ENCODE measurements around the gene ZNF416.

Gene ZNF416

DNA sequence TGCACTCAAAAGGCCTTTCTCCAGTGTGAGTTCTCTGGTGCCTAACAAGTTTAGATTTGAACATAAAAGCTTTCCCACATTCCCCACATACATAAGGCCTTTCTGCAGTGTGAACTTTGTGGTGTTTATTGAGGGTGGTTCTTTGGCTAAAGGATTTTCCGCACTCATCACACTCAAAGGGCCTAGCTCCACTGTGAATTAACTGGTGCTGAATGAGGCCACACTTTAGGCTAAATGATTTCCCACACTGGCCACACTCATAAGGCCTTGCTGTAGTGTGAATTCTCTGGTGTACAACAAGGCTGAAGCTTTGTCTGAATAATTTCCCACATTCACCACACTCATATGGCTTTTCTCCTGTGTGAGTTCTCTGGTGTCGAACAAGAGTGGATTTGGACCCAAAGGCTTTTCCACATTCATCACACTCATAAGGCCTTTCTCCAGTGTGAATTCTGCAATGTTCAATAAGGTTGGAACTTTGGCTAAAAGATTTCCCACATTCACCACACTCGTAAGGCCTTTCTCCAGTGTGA is 6.2 kb downstream of the ZNF416 start:
- peaks cover 7% of the 10 kb centered on the region for H3K4me1 Mint-ChIP-seq (ENCODE audit: low read depth)
- no peak overlapping the region for H3K4me3 Mint-ChIP-seq
- H3K27ac Mint-ChIP-seq, result no peak overlapping the region
- peaks cover 60% of the 10 kb centered on the region for H3K9me3 Mint-ChIP-seq
- H3K36me3 Mint-ChIP-seq (ENCODE audit: low read depth), result peaks cover 68% of the 10 kb centered on the region
- H3K27me3 Mint-ChIP-seq, result no peaks in the 10 kb centered on the region

DNA sequence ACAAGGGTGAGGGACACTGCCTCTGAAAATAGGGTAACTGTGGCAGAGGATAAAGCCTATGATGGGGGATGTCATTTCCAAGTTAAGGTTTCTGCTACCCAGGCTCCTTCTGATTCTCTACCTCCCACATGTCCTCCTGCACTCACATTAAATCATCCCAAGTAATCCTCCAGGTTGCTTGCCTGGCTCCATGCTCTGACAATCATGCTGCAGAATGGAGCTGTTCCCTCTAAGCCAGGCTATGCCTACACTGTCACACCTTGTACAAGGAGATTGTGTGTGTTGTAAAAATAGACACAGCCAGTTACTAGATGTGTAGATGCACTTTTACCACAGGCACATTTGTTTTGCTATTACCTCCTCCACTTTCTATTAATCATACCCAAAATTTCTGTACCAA is 8.0 kb downstream of the ZNF416 start:
- Mint-ChIP-seq H3K27me3 (no peaks in the 10 kb centered on the region), H3K9me3 (peaks cover 56% of the 10 kb centered on the region), H3K4me1 (ENCODE audit: low read depth) (no peaks in the 10 kb centered on the region), H3K4me3 (no peak overlapping the region), H3K27ac (no peak overlapping the region), H3K36me3 (ENCODE audit: low read depth) (peaks cover 64% of the 10 kb centered on the region)

DNA sequence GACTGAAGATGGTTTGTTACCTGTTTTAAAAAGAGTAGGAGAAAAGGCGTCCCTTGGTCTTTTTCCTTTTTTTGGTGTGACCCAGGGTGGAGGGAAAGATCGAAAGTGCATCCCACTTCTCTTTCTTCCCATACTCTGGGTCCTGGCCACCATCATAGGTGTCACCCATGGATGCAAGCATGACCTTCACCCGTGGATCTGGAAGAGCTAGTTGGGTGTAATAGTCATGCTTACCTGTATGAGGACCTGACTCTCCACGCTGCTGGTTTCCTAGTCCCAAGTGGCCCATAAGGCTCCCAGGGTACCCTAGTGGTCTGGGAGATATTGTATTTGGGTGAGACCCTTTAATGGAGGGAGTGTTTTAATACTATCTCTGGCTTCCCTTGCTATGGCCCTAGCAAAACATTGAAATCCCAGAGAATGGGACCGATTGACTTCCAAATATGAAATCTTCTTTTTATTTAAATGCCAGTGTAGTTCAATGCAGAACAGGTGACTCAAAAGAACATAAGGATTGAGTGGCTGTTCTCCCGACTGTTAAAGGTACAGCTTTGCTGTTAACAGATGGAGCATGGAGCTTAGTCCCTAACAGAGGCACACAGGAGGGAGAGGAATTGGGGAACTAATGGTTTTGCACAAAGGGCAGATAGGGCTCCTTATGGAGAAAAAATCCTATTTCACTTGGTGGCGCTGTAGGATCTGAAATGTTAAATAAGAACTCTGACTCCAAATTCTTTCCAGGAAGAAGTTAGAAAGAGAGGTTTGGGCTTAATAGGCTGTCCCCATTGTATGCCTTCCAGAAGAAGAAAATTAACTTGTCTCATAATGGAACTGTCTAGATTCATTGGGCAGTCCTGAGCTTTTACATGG is 12.1 kb downstream of the ZNF416 start:
- H3K4me3 Mint-ChIP-seq, result no peak overlapping the region
- H3K36me3 Mint-ChIP-seq (ENCODE audit: low read depth), result peaks cover 36% of the 10 kb centered on the region
- H3K27me3 Mint-ChIP-seq, result peaks cover 1% of the 10 kb centered on the region
- H3K9me3 Mint-ChIP-seq, result peaks cover 45% of the 10 kb centered on the region
- H3K4me1 Mint-ChIP-seq (ENCODE audit: low read depth), result no peaks in the 10 kb centered on the region
- no peak overlapping the region for H3K27ac Mint-ChIP-seq

DNA sequence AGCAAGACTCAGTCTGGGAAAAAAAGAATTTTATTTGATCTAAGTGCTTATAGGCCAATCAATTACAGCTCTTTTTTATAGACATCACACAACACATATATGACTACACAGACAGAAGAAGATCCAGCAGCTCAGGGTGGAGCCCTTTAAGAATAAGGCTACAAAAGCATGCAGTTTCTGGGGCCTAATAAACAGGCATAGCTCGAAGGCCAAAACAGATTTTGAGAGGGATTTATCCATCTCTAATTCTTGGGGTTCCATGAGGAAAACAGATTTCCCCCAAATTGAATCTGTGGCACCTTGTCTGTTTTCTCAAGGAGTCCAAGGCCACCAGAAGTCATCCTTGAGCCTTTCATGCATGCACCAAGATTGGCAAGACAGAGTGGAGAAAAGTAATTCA is 15.2 kb downstream of the ZNF416 start:
- Mint-ChIP-seq H3K9me3 (peaks cover 45% of the 10 kb centered on the region), H3K27me3 (peaks cover 8% of the 10 kb centered on the region), H3K4me1 (ENCODE audit: low read depth) (peaks cover 22% of the 10 kb centered on the region), H3K27ac (no peak overlapping the region), H3K36me3 (ENCODE audit: low read depth) (peaks cover 46% of the 10 kb centered on the region), H3K4me3 (no peak overlapping the region)

DNA sequence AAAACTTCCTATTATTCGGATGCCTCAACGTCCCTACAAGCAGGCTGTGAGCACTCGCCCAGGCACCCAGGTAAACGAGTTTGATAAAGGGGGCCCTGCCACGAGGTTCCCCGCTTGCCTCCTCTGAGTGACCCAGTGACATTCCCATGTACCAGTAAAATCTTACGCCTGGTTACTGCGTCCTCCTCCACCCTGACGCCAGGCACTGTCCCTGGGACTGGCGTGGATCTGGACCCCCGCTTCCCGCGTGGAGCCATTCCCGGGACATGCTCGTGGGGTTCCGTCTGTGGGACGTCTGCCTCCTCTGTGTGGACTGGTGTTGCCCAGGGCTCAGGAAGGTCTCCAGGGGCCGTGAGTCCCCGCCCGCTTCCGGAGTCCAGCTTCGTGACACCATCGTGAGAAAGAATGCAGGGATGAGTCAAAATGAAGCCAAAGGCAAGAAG is 18.6 kb downstream of the ZNF416 start:
- H3K27ac Mint-ChIP-seq, result peak overlapping the region; percentile 95
- H3K27me3 Mint-ChIP-seq, result peaks cover 8% of the 10 kb centered on the region
- peaks cover 20% of the 10 kb centered on the region for H3K9me3 Mint-ChIP-seq
- peaks cover 55% of the 10 kb centered on the region for H3K36me3 Mint-ChIP-seq (ENCODE audit: low read depth)
- H3K4me3 Mint-ChIP-seq, result peak overlapping the region; percentile 99
- peaks cover 37% of the 10 kb centered on the region for H3K4me1 Mint-ChIP-seq (ENCODE audit: low read depth)

DNA sequence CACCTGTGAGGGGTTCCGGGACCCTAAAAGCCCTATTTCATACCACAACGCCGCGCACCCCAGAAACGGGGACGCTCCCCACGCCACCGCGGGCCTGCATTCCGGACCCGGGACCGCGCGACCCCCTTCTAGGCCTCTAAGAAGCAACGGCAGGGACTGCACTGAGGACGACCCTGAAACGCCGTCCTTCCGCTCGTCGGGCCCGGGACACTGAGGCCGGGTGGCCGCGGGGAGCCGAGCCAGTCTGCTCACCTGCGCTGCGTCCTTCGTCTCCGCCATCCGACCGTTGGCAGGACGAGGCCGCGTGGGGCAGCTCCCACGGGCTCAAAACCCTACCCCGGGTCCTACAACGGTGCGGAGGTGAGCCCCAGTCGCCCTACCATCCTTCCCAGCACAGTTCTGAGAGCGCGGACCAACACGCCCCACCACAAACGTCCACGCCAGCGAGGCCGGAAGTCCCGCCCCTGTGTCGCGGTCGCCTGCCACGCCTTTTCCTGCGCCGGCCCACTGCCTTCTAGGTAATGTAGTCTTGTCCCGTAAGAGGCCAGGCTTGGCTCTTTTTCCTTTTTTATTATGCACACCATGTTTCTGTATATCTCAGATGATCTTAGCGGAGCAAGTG is 19.2 kb downstream of the ZNF416 start, which contains the start of gene ZNF550:
Gene ZNF550, minus strand, starts transcription at position 460 of the 622 bp plus-strand sequence. Its CDS starts 181 bp downstream, at position 279.
- Mint-ChIP-seq H3K9me3 (peaks cover 24% of the 10 kb centered on the region), H3K36me3 (ENCODE audit: low read depth) (peaks cover 60% of the 10 kb centered on the region), H3K27me3 (peaks cover 8% of the 10 kb centered on the region), H3K4me1 (ENCODE audit: low read depth) (peaks cover 37% of the 10 kb centered on the region), H3K4me3 (peak within 1 kb of the TSS; percentile 99), H3K27ac (peak within 1 kb of the TSS; percentile 95)

DNA sequence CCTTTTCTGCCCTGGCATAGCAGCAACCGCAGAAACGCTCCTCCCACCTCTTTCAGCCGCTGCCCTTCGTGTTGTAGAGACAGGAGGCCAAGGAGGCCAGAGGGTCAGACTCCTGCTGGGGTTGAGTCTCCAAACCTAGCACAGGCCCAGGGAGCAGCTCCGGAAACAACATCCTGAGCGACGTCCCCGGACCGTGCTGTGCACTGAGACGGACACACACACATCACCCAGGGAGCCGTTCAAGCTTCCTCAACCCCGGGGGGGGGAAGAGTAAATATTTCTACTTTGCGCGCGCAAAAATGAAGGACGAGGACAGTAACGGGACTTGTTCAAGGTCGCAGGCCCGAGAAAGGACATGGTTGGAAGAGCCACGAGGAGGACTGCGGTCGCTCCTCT is 19.7 kb downstream of the ZNF416 start:
- Mint-ChIP-seq H3K9me3 (peaks cover 28% of the 10 kb centered on the region), H3K4me1 (ENCODE audit: low read depth) (peaks cover 37% of the 10 kb centered on the region), H3K36me3 (ENCODE audit: low read depth) (peaks cover 65% of the 10 kb centered on the region), H3K4me3 (peak overlapping the region; percentile 99), H3K27ac (peak overlapping the region; percentile 94), H3K27me3 (peaks cover 8% of the 10 kb centered on the region)

DNA sequence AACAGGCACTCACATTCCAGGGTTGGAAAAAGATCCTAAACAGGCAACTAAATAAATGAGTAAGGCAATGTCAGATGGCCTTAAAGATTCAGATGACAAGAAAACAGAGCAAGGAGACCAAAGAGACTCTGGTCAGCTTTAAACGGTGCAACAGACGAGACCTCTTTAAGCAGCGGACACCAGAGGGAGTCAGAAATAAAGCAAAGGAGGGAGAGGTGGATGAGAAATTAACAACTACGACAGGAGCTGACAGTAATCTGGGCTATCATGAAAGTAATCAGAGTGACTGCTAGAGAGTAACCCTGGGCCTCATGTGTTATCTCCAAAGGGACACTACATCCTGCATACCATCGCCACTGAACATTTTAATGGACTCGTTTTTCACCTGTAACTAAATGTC is 20.2 kb downstream of the ZNF416 start:
- H3K36me3 Mint-ChIP-seq (ENCODE audit: low read depth), result peaks cover 68% of the 10 kb centered on the region
- peaks cover 37% of the 10 kb centered on the region for H3K4me1 Mint-ChIP-seq (ENCODE audit: low read depth)
- peak overlapping the region; percentile 99 for H3K4me3 Mint-ChIP-seq
- H3K9me3 Mint-ChIP-seq, result peaks cover 25% of the 10 kb centered on the region
- H3K27ac Mint-ChIP-seq, result peak overlapping the region; percentile 94
- H3K27me3 Mint-ChIP-seq, result peaks cover 8% of the 10 kb centered on the region

DNA sequence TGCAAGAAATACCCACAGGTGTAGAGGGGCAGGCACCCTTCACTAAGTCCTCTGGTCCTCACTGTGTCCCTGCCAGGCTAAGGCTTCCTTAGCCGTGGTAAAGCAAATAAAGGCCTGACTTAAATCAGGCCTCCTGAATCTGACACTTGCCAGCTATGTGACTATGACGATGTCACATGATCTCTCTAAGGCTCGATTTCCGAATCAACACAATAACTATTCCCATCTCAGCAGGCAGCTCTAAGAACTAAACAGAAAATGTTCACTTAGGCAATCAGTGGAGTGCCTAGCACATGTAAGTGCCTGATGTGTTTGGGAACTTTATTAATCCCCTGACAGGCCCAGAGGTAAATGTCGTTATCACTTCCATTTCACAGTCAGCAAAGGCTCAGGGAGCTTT is 21.1 kb downstream of the ZNF416 start:
- H3K27ac Mint-ChIP-seq, result no peak overlapping the region
- H3K4me3 Mint-ChIP-seq, result no peak overlapping the region
- H3K36me3 Mint-ChIP-seq (ENCODE audit: low read depth), result peaks cover 74% of the 10 kb centered on the region
- H3K9me3 Mint-ChIP-seq, result peaks cover 27% of the 10 kb centered on the region
- peaks cover 8% of the 10 kb centered on the region for H3K27me3 Mint-ChIP-seq
- H3K4me1 Mint-ChIP-seq (ENCODE audit: low read depth), result peaks cover 37% of the 10 kb centered on the region

DNA sequence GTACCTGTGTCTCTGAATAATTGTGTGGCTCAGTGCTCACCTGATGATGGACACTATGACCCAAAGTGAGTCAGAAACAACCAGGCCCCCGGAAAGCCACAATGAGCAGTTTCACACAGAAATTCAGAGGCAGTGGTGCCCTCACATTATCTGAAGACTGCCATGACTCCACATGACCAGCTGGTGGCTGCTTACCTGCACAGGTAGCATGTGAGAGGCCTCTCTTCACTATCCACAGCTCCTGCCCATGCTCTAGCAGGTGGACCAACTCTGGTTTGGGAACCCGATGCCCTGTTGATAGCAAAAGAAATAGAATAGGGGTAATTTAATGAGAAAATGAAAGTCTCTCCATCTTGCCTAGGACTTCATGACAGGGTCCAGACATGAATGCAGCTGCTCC is 26.3 kb downstream of the ZNF416 start:
- peaks cover 3% of the 10 kb centered on the region for H3K4me1 Mint-ChIP-seq (ENCODE audit: low read depth)
- H3K27me3 Mint-ChIP-seq, result no peaks in the 10 kb centered on the region
- H3K36me3 Mint-ChIP-seq (ENCODE audit: low read depth), result peaks cover 100% of the 10 kb centered on the region
- no peak overlapping the region for H3K27ac Mint-ChIP-seq
- no peak overlapping the region for H3K4me3 Mint-ChIP-seq
- H3K9me3 Mint-ChIP-seq, result peaks cover 53% of the 10 kb centered on the region

DNA sequence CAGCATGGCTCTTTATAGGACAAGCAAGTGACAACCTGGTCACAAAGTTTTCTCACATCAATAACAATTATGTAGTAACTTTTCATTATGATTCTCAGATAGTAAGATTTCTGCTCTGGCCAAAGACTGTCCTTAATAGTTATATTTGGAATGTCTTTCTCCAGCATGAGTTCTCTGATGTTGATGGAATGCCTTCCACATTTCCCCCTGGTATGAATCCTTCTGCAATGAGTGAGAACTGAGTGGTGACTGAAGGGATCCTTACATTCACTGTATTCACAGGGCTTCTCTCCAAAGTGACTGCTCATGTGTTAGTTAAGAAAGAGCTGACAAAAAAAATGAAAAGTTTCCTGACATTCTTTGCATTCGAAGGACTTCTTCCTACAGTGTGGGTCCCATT is 32.2 kb downstream of the ZNF416 start:
- no peak overlapping the region for H3K27ac Mint-ChIP-seq
- H3K9me3 Mint-ChIP-seq, result peaks cover 65% of the 10 kb centered on the region
- peaks cover 100% of the 10 kb centered on the region for H3K36me3 Mint-ChIP-seq (ENCODE audit: low read depth)
- no peaks in the 10 kb centered on the region for H3K27me3 Mint-ChIP-seq
- no peaks in the 10 kb centered on the region for H3K4me1 Mint-ChIP-seq (ENCODE audit: low read depth)
- no peak overlapping the region for H3K4me3 Mint-ChIP-seq

DNA sequence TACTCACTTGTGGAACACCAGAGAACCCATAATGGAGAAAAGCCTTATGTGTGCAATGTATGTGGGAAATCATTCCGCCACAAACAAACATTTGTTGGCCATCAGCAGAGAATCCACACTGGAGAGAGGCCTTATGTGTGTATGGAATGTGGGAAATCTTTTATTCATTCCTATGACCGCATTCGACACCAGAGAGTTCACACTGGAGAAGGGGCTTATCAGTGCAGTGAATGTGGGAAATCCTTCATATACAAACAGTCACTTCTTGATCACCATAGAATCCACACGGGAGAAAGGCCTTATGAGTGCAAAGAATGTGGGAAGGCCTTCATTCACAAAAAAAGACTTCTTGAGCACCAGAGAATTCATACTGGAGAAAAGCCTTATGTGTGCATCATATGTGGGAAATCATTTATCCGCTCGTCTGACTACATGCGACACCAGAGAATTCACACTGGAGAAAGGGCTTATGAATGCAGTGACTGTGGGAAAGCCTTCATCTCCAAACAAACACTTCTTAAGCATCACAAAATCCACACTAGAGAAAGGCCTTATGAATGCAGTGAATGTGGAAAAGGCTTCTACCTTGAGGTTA is 40.7 kb downstream of the ZNF416 start:
- H3K36me3 Mint-ChIP-seq (ENCODE audit: low read depth), result peaks cover 98% of the 10 kb centered on the region
- H3K9me3 Mint-ChIP-seq, result peaks cover 70% of the 10 kb centered on the region
- H3K4me3 Mint-ChIP-seq, result no peak overlapping the region
- no peaks in the 10 kb centered on the region for H3K4me1 Mint-ChIP-seq (ENCODE audit: low read depth)
- no peak overlapping the region for H3K27ac Mint-ChIP-seq
- H3K27me3 Mint-ChIP-seq, result no peaks in the 10 kb centered on the region

DNA sequence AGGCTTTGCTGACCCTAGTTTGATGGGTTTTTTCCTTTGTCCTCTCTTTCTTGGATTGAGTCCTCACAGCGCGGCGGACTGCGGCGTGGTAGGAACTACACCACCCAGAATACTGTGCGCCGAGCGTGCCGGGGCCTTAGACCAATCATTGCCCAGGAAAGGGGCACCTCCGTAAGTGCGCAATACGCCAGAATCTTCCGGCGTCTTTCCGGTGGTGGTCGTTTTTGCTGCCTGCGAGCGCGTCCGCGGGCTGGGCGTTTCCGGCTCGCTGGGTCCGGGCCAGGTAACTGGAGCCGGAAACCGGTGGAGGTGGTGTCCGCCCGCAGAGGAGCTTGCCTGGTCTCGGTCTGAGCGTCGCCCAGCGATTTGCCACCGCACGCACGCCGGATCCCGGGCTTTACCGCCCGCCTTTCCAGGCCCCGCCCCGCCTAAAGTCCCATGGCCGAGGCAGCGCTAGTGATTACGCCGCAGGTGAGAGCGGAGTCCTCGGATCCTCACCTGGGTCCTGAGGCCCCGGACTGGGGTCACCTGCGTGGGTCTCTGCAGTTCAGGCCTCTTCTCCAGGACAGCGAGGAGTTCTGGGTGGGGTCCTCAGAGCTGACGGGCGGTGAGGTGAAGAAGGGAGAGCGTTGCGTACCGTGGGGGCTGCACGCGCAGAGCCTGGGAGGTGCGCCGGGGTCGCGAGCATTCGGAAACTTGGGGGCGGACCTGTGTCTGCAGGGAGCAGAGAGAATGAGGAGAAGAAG is 51.4 kb downstream of the ZNF416 start, which contains the start of gene ZNF549:
Gene ZNF549, plus strand, starts transcription at position 221 of the 746 bp plus-strand sequence. Its CDS starts 218 bp downstream, at position 439.
- Mint-ChIP-seq H3K9me3 (peaks cover 37% of the 10 kb centered on the region), H3K4me1 (ENCODE audit: low read depth) (peaks cover 18% of the 10 kb centered on the region), H3K27me3 (no peaks in the 10 kb centered on the region), H3K4me3 (peak within 1 kb of the TSS; percentile 87), H3K36me3 (ENCODE audit: low read depth) (peaks cover 54% of the 10 kb centered on the region), H3K27ac (peak within 1 kb of the TSS; percentile 76)
